GM23248 (cell line): ENCODE measurements around the gene SCAPER. TPM values are rescaled to one million over a fixed set of nuclear protein-coding genes. Genes with fewer than 3 reads are reported as not detected.

Source experiments
- DNase-seq: peaks from one replicate; pipeline ENCODE4 v3.0.0-alpha.2; 2015
- H2AFZ ChIP-seq: fragments of 200-600 bp; sonication (generic); 2 replicates; pipeline ENCODE4 v1.6.1; 2016; ENCODE audit warnings: antibody characterized with exemption
- H3F3A ChIP-seq: fragments of 200-600 bp; sonication (generic); 2 replicates; pipeline ENCODE4 v1.6.1; 2016; ENCODE audit warnings: mild to moderate bottlenecking, antibody characterized with exemption, mixed run types; ENCODE audit not compliant: insufficient read depth
- H3K27ac ChIP-seq: fragments of 200-600 bp; sonication (generic); 2 replicates; pipeline ENCODE4 v1.5.1; 2016; ENCODE audit warnings: mild to moderate bottlenecking
- H3K27me3 ChIP-seq: fragments of 200-600 bp; sonication (generic); replicated peaks from 2 replicates; pipeline ENCODE4 v1.6.1; 2016; ENCODE audit warnings: mild to moderate bottlenecking; ENCODE audit not compliant: insufficient read depth
- H3K36me3 ChIP-seq: fragments of 200-600 bp; sonication (generic); 2 replicates; pipeline ENCODE4 v1.6.1; 2016; ENCODE audit warnings: low read depth, mild to moderate bottlenecking
- H3K4me1 ChIP-seq: fragments of 200-600 bp; sonication (generic); 2 replicates; pipeline ENCODE4 v1.6.1; 2016; ENCODE audit warnings: mild to moderate bottlenecking; ENCODE audit not compliant: insufficient read depth
- H3K4me2 ChIP-seq: fragments of 200-600 bp; sonication (generic); one replicate; pipeline ENCODE4 v1.6.1; 2016; ENCODE audit warnings: mild to moderate bottlenecking; ENCODE audit not compliant: unreplicated experiment
- H3K4me3 ChIP-seq: fragments of 200-600 bp; sonication (generic); 2 replicates; pipeline ENCODE4 v1.5.1; 2016; ENCODE audit warnings: mild to moderate bottlenecking
- H3K79me2 ChIP-seq: fragments of 200-600 bp; sonication (generic); 2 replicates; pipeline ENCODE4 v1.6.1; 2016; ENCODE audit warnings: mild to moderate bottlenecking; ENCODE audit not compliant: insufficient read depth
- H3K9ac ChIP-seq: fragments of 200-600 bp; sonication (generic); 2 replicates; pipeline ENCODE4 v1.6.1; 2016; ENCODE audit warnings: mild to moderate bottlenecking
- H3K9me2 ChIP-seq: fragments of 200-600 bp; sonication (generic); 2 replicates; pipeline ENCODE4 v1.6.1; 2016; ENCODE audit warnings: mixed run types, mild to moderate bottlenecking, moderate library complexity; ENCODE audit not compliant: insufficient read depth
- H3K9me3 ChIP-seq: fragments of 200-600 bp; sonication (generic); one replicate; pipeline ENCODE4 v1.6.1; 2017; ENCODE audit warnings: low read depth
- H4K20me1 ChIP-seq: fragments of 200-600 bp; sonication (generic); 2 replicates; pipeline ENCODE4 v1.6.0; 2016; ENCODE audit not compliant: insufficient read depth
- EZH2 ChIP-seq: fragments of 200-600 bp; sonication (generic); IDR thresholded peaks from 2 replicates; pipeline ENCODE4 v1.6.1; 2018; ENCODE audit warnings: antibody characterized with exemption, mild to moderate bottlenecking; ENCODE audit not compliant: insufficient read depth, poor library complexity, severe bottlenecking
- EZH2phosphoT487 ChIP-seq: fragments of 200-600 bp; sonication (generic); IDR thresholded peaks from 2 replicates; pipeline ENCODE4 v1.6.1; 2018; ENCODE audit warnings: antibody characterized with exemption, moderate library complexity, mild to moderate bottlenecking, low read depth; ENCODE audit not compliant: insufficient read depth
- WGBS, 2 experiments: methylation state at CpG; one replicate each; pipeline ENCODE4 v1.1.6; 2015 to 2017; ENCODE audit warnings: low lambda C conversion rate in 2 of 2, low coverage in 1 of 2; ENCODE audit errors: missing lambda C conversion rate in 2 of 2; 5-methylcytosine and 5-hydroxymethylcytosine counted together
- in situ Hi-C: fragments of 300-500 bp; cut with MboI; formaldehyde crosslinking; loops from 2 replicates; pipeline ENCODE4 v1.15.0; 2020
- polyA plus RNA-seq: library from polyadenylated mRNA; unstranded; fragments of >200 nt; fragmentation: Nextera tagmentation; extraction: Ambion mirVana; gene quantifications from 2 replicates; pipeline ENCODE4 v1.2.1, GENCODE V29; 2016
- total RNA-seq: library from RNA; depleted of rRNA; stranded (reverse); fragments of >200 nt; shearing (Covaris generic); gene quantifications from 2 replicates; pipeline ENCODE4 v1.2.3, GENCODE V29; 2014

The SCAPER gene
- total and polyA plus RNA-seq, 2 experiments from 2014 or later, result 5.9 to 7.8 TPM

GRCh38 chr15:76555247-76555646 lies 349.9 kb downstream of the SCAPER start:
- TF ChIP-seq EZH2, result no peak
- no peak for TF ChIP-seq EZH2phosphoT487
- no peak overlapping the region for H2AFZ ChIP-seq
- H3K4me2 ChIP-seq, result no peak overlapping the region
- H3K27ac ChIP-seq, result no peak overlapping the region
- no peaks in the 10 kb centered on the region for H3K4me1 ChIP-seq
- H3K9ac ChIP-seq, result no peak overlapping the region
- DNase-seq, result no peak
- in situ Hi-C loops, result no loop called here
- H3F3A ChIP-seq, result no peaks in the 10 kb centered on the region
- H3K9me3 ChIP-seq, result no peaks in the 10 kb centered on the region
- H3K27me3 ChIP-seq, result no peaks in the 10 kb centered on the region
- 67 to 76% methylated on average over 1 of the region's 1 CpG for WGBS, 2 experiments
- H3K79me2 ChIP-seq, result no peaks in the 10 kb centered on the region
- no peaks in the 10 kb centered on the region for H4K20me1 ChIP-seq
- no peak overlapping the region for H3K4me3 ChIP-seq
- no peaks in the 10 kb centered on the region for H3K9me2 ChIP-seq
- no peaks in the 10 kb centered on the region for H3K36me3 ChIP-seq

- H3K27ac ChIP-seq, result no peak overlapping the region
- H4K20me1 ChIP-seq, result no peaks in the 10 kb centered on the region
- in situ Hi-C loops, result no loop called here
- no peak overlapping the region for H3K4me2 ChIP-seq
- WGBS, 2 experiments, result 67 to 72% methylated on average over 2 of the region's 2 CpGs
- TF ChIP-seq EZH2, result no peak
- TF ChIP-seq EZH2phosphoT487, result no peak
- H3K9me2 ChIP-seq, result no peaks in the 10 kb centered on the region
- H3K4me1 ChIP-seq, result no peaks in the 10 kb centered on the region
- no peak overlapping the region for H2AFZ ChIP-seq
- H3K9me3 ChIP-seq, result no peaks in the 10 kb centered on the region
- no peaks in the 10 kb centered on the region for H3K79me2 ChIP-seq
- H3K4me3 ChIP-seq, result no peak overlapping the region
- DNase-seq, result no peak
- H3F3A ChIP-seq, result no peaks in the 10 kb centered on the region
- H3K36me3 ChIP-seq, result no peaks in the 10 kb centered on the region
- no peaks in the 10 kb centered on the region for H3K27me3 ChIP-seq
- H3K9ac ChIP-seq, result no peak overlapping the region
Measured at GRCh38 chr15:76553564-76553963, 351.6 kb downstream of the SCAPER start.

GRCh38 chr15:76553102-76553501 lies 352.0 kb downstream of the SCAPER start:
- Histone ChIP-seq H3K4me1 (no peaks in the 10 kb centered on the region), H2AFZ (no peak overlapping the region), H3K9me2 (no peaks in the 10 kb centered on the region), H3K9me3 (no peaks in the 10 kb centered on the region), H3K4me2 (no peak overlapping the region), H4K20me1 (no peaks in the 10 kb centered on the region), H3K36me3 (no peaks in the 10 kb centered on the region), H3K79me2 (no peaks in the 10 kb centered on the region), H3K9ac (no peak overlapping the region), H3K4me3 (no peak overlapping the region), H3K27ac (no peak overlapping the region), H3K27me3 (no peaks in the 10 kb centered on the region), H3F3A (no peaks in the 10 kb centered on the region)
- 74 to 75% methylated on average over 5 of the region's 5 CpGs for WGBS, 2 experiments
- no peak for TF ChIP-seq EZH2
- TF ChIP-seq EZH2phosphoT487, result no peak
- in situ Hi-C loops, result no loop called here
- no peak for DNase-seq

- no peak for DNase-seq
- no peak overlapping the region for H3K4me3 ChIP-seq
- no peaks in the 10 kb centered on the region for H3K36me3 ChIP-seq
- H3F3A ChIP-seq, result no peaks in the 10 kb centered on the region
- no peak for TF ChIP-seq EZH2
- no peak for TF ChIP-seq EZH2phosphoT487
- H3K9me3 ChIP-seq, result no peaks in the 10 kb centered on the region
- H3K9ac ChIP-seq, result no peak overlapping the region
- H3K4me1 ChIP-seq, result no peaks in the 10 kb centered on the region
- H3K27me3 ChIP-seq, result no peaks in the 10 kb centered on the region
- in situ Hi-C loops, result no loop called here
- H3K4me2 ChIP-seq, result no peak overlapping the region
- peaks cover 8% of the 10 kb centered on the region for H3K9me2 ChIP-seq
- 91 to 100% methylated on average over 2 of the region's 2 CpGs for WGBS, 2 experiments
- no peaks in the 10 kb centered on the region for H4K20me1 ChIP-seq
- H2AFZ ChIP-seq, result no peak overlapping the region
- H3K79me2 ChIP-seq, result no peaks in the 10 kb centered on the region
- H3K27ac ChIP-seq, result no peak overlapping the region
Measured at GRCh38 chr15:76546805-76547204, 358.3 kb downstream of the SCAPER start.

GRCh38 chr15:76533995-76534394 lies 371.1 kb downstream of the SCAPER start:
- DNase-seq, result no peak
- Histone ChIP-seq H3K36me3 (no peaks in the 10 kb centered on the region), H3K79me2 (no peaks in the 10 kb centered on the region), H2AFZ (no peak overlapping the region), H3K4me1 (no peaks in the 10 kb centered on the region), H3K9ac (no peak overlapping the region), H3K4me3 (no peak overlapping the region), H3F3A (no peaks in the 10 kb centered on the region), H3K9me2 (no peaks in the 10 kb centered on the region; the same call in 1 of the 2 replicates), H3K27ac (no peak overlapping the region), H4K20me1 (no peaks in the 10 kb centered on the region), H3K4me2 (no peak overlapping the region), H3K27me3 (no peaks in the 10 kb centered on the region), H3K9me3 (no peaks in the 10 kb centered on the region)
- 93 to 98% methylated on average over 2 of the region's 2 CpGs for WGBS, 2 experiments
- in situ Hi-C loops, result no loop called here
- no peak for TF ChIP-seq EZH2
- TF ChIP-seq EZH2phosphoT487, result no peak
